Gastrocnemius medialis (tissue), 4 donors: ENCODE results near the gene ZNHIT3. TPM values are rescaled to one million over a fixed set of nuclear protein-coding genes. Genes with fewer than 3 reads are reported as not detected.
"Not testable (repeated sequence)": the region's sequence is repeated elsewhere in the genome, so short reads cannot be mapped to it uniquely, and the experiment has no call there.

Experiments
- ATAC-seq, 2 donors: fragments of 150-250 bp; one replicate each; pipeline ENCODE4 v1.9.1; 2016
- DNase-seq, 2 donors: peaks; one replicate each; pipeline ENCODE4 v3.0.0-alpha.2; 2019
- H3K27ac ChIP-seq, 4 donors: fragments of 200-600 bp; sonication (generic); 1 replicate in 1 of 4; 2 replicates in 3 of 4; pipeline ENCODE4 v1.5.1; 2016 to 2018; ENCODE audit warnings: mild to moderate bottlenecking in 2 of 4, moderate library complexity in 1 of 4
- H3K27me3 ChIP-seq, 3 donors: fragments of 200-600 bp; sonication (generic) in 2 of 3; 1 replicate in 1 of 3; 2 replicates in 2 of 3; pipeline versions ENCODE4 v1.5.1 to v1.6.0; 2016 to 2019; ENCODE audit warnings: mild to moderate bottlenecking in 1 of 3, moderate library complexity in 1 of 3
- H3K36me3 ChIP-seq, 2 donors: fragments of 200-600 bp; sonication (generic) in 1 of 2; one replicate each; pipeline ENCODE4 v1.5.1; 2017 to 2018
- H3K4me1 ChIP-seq, 2 donors: fragments of 200-600 bp; sonication (generic) in 1 of 2; one replicate each; pipeline ENCODE4 v1.5.1; 2016 to 2017; ENCODE audit warnings: mild to moderate bottlenecking in 2 of 2
- H3K4me3 ChIP-seq, 4 donors: fragments of 200-600 bp; sonication (generic) in 3 of 4; 1 replicate in 1 of 4; 2 replicates in 3 of 4; pipeline ENCODE4 v1.5.1; 2016 to 2019; ENCODE audit warnings: mild to moderate bottlenecking in 2 of 4
- H3K9me3 ChIP-seq, 3 donors: fragments of 200-600 bp; sonication (generic) in 2 of 3; 1 replicate in 1 of 3; 2 replicates in 2 of 3; pipeline ENCODE4 v1.5.1; 2016 to 2019
- POLR2A ChIP-seq, 2 donors: fragments of 450-650 bp; IDR thresholded peaks; one replicate each; pipeline ENCODE4 v1.6.1; 2017; ENCODE audit warnings: antibody characterized with exemption in 2 of 2, mild to moderate bottlenecking in 2 of 2, moderate library complexity in 2 of 2
- in situ Hi-C, 4 donors: fragments of 200-750 bp; cut with MboI; loops; one replicate each; pipeline versions ENCODE4 v1.15.0 to v1.8.0; 2017; ENCODE audit warnings: low sequenced_read_pairs in 4 of 4
- intact Hi-C: fragments of 100-400 bp; cut with DNase I; formaldehyde crosslinking; loops from one replicate; pipeline ENCODE4 v1.15.1; 2023; ENCODE audit warnings: low total_unique reads
- total RNA-seq, 4 donors: library from RNA; depleted of rRNA; stranded (reverse); fragments of >200 nt; gene quantifications; one replicate each; pipeline versions ENCODE4 v1.1.0 to v1.2.3, GENCODE V29; 2016
- TF ChIP-seq, protein P1 (sequence below), 5 experiments: fragments of 450-650 bp in 3 of 5; fragments of 200-600 bp in 2 of 5; sonication (generic) in 2 of 5; IDR thresholded peaks in 4 of 5; conservative IDR thresholded peaks in 1 of 5; 1 replicate in 4 of 5; 2 replicates in 1 of 5; pipeline ENCODE4 v1.5.1; 2016 to 2019; ENCODE audit warnings: antibody characterized with exemption in 5 of 5, mild to moderate bottlenecking in 3 of 5, moderate library complexity in 3 of 5

Gene ZNHIT3
- total RNA-seq, 4 donors from 2014 or later, result 33.4 to 52.7 (median 39.3) TPM

- no peak for ATAC-seq
- peaks cover 0 to 58% of the 10 kb centered on the region in 2 donors for H3K36me3 ChIP-seq
- intact Hi-C loops, result no loop called here
Measured at GRCh38 chr17:36506249-36506826, 19.9 kb downstream of the ZNHIT3 start.

GRCh38 chr17:36506831-36507230 is 20.4 kb downstream of the ZNHIT3 start:
- H3K4me1 ChIP-seq, result no peaks in the 10 kb centered on the region
- H3K9me3 ChIP-seq, result no peaks in the 10 kb centered on the region
- no peak for DNase-seq
- H3K36me3 ChIP-seq, result peaks cover 0 to 58% of the 10 kb centered on the region in 2 donors
- H3K27me3 ChIP-seq, result no peaks in the 10 kb centered on the region
- ATAC-seq, result no peak
- no peak overlapping the region for H3K4me3 ChIP-seq
- TF ChIP-seq, protein P1, sequence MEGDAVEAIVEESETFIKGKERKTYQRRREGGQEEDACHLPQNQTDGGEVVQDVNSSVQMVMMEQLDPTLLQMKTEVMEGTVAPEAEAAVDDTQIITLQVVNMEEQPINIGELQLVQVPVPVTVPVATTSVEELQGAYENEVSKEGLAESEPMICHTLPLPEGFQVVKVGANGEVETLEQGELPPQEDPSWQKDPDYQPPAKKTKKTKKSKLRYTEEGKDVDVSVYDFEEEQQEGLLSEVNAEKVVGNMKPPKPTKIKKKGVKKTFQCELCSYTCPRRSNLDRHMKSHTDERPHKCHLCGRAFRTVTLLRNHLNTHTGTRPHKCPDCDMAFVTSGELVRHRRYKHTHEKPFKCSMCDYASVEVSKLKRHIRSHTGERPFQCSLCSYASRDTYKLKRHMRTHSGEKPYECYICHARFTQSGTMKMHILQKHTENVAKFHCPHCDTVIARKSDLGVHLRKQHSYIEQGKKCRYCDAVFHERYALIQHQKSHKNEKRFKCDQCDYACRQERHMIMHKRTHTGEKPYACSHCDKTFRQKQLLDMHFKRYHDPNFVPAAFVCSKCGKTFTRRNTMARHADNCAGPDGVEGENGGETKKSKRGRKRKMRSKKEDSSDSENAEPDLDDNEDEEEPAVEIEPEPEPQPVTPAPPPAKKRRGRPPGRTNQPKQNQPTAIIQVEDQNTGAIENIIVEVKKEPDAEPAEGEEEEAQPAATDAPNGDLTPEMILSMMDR (IDR thresholded peaks at IDR 0.05 in 4 of 5, conservative IDR thresholded peaks at IDR 0.05 in 1 of 5), result no peak
- TF ChIP-seq POLR2A (IDR thresholded peaks at IDR 0.05), result no peak
- intact Hi-C loops, result no loop called here
- in situ Hi-C loops, result no loop called here
- H3K27ac ChIP-seq, result no peak overlapping the region

More at GRCh38 chr17:36506249-36506826, 19.9 kb downstream of the ZNHIT3 start:
- TF ChIP-seq, protein P1 (IDR thresholded peaks at IDR 0.05 in 4 of 5, conservative IDR thresholded peaks at IDR 0.05 in 1 of 5), result no peak
- TF ChIP-seq POLR2A (IDR thresholded peaks at IDR 0.05), result no peak
- H3K9me3 ChIP-seq, result no peaks in the 10 kb centered on the region
- H3K4me3 ChIP-seq, result no peak overlapping the region
- no peaks in the 10 kb centered on the region for H3K4me1 ChIP-seq
- in situ Hi-C loops, result no loop called here
- H3K27me3 ChIP-seq, result no peaks in the 10 kb centered on the region
- no peak overlapping the region for H3K27ac ChIP-seq
- DNase-seq, result no peak

DNA sequence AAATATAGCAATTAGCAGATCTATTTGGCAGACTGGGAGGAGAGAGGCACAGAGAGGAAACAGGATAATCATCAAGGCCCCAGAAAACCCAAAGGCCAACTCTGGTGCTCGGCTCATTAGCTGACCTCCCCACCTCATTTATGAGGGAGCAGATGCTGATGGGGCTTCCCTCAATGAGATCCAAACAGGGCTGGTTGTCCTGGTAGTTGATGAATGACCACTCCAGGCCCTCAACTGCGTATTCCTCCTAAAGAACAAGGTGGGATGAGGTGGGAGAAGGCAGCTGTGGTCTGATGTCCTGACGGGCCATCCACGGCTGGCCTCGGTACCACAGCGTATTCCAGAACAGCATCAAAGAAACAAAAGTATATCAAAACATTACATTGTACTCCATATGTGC is 20.8 kb downstream of the ZNHIT3 start:
- H3K4me3 ChIP-seq, result no peak overlapping the region
- in situ Hi-C loops, result no loop called here
- H3K9me3 ChIP-seq, result no peaks in the 10 kb centered on the region
- intact Hi-C loops, result no loop called here
- H3K27ac ChIP-seq, result no peak overlapping the region
- TF ChIP-seq POLR2A (IDR thresholded peaks at IDR 0.05), result no peak
- TF ChIP-seq, protein P1 (IDR thresholded peaks at IDR 0.05 in 4 of 5, conservative IDR thresholded peaks at IDR 0.05 in 1 of 5), result no peak
- H3K36me3 ChIP-seq, result peaks cover 0 to 58% of the 10 kb centered on the region in 2 donors
- no peak for DNase-seq
- ATAC-seq, result no peak
- no peaks in the 10 kb centered on the region for H3K27me3 ChIP-seq
- no peaks in the 10 kb centered on the region for H3K4me1 ChIP-seq

- H3K9me3 ChIP-seq, intact Hi-C loops, H3K4me1 ChIP-seq, H3K27ac ChIP-seq, ATAC-seq, H3K4me3 ChIP-seq, DNase-seq, in situ Hi-C loops, H3K27me3 ChIP-seq: not testable (repeated sequence)
- peaks cover 0 to 57% of the 10 kb centered on the region in 2 donors for H3K36me3 ChIP-seq
Measured at GRCh38 chr17:36508439-36508838, 22.0 kb downstream of the ZNHIT3 start.

GRCh38 chr17:36509272-36509985 is 22.9 kb downstream of the ZNHIT3 start:
- intact Hi-C loops, result no loop called here
- H3K36me3 ChIP-seq, result peaks cover 0 to 47% of the 10 kb centered on the region in 2 donors
- H3K4me1 ChIP-seq, result no peaks in the 10 kb centered on the region
- TF ChIP-seq POLR2A (IDR thresholded peaks at IDR 0.05), result no peak
- no peak overlapping the region for H3K27ac ChIP-seq
- ATAC-seq (no peak), DNase-seq (no peak)
- H3K27me3 ChIP-seq, result no peaks in the 10 kb centered on the region
- no peak overlapping the region for H3K4me3 ChIP-seq
- H3K9me3 ChIP-seq, result no peaks in the 10 kb centered on the region
- in situ Hi-C loops, result no loop called here
